K562 (cell line): ENCODE data around the gene RCOR2. TPM values are rescaled to one million over a fixed set of nuclear protein-coding genes. Genes with fewer than 3 reads are reported as not detected.

ENCODE experiments used
- CBFB ChIP-seq: sonication (generic); formaldehyde crosslinking; IDR thresholded peaks from 2 replicates; pipeline ENCODE4 v1.4.0; 2020; ENCODE audit warnings: mild to moderate bottlenecking, missing genetic modification reagents
- NCOR1 ChIP-seq: fragments of 450-650 bp; IDR thresholded peaks from 2 replicates; pipeline ENCODE4 v1.6.1; 2016; ENCODE audit warnings: mild to moderate bottlenecking, moderate library complexity
- NR2C2 ChIP-seq, 2 experiments: fragments of 200-800 bp in 1 of 2; sonication (Bioruptor generic) in 1 of 2; sonication (generic) in 1 of 2; formaldehyde crosslinking in 1 of 2; IDR thresholded peaks; 2 replicates each; pipeline versions ENCODE4 v1.6.1 to v1.8.0; 2016 to 2022; ENCODE audit warnings: mild to moderate bottlenecking in 1 of 2, missing compliant biosample characterization in 1 of 2, missing genetic modification characterization in 1 of 2, missing genetic modification reagents in 1 of 2
- PRDM10 ChIP-seq: fragments of 450-650 bp; IDR thresholded peaks from 2 replicates; pipeline ENCODE4 v1.6.1; 2018; ENCODE audit not compliant: partially characterized antibody
- RAD21 ChIP-seq, 2 experiments: fragments of 250-450 bp in 1 of 2; fragments of 450-650 bp in 1 of 2; sonication (Bioruptor Pico) in 1 of 2; formaldehyde crosslinking in 1 of 2; IDR thresholded peaks in 1 of 2; conservative IDR thresholded peaks in 1 of 2; 2 replicates each; pipeline versions ENCODE4 v1.4.0 to v1.8.0; 2020 to 2022; ENCODE audit warnings: mild to moderate bottlenecking in 2 of 2, moderate library complexity in 1 of 2
- SMC3 ChIP-seq: conservative IDR thresholded peaks from 2 replicates; pipeline ENCODE4 v1.6.1; 2011; ENCODE audit warnings: low read depth, low read length, improper control_type of control experiment; ENCODE audit not compliant: insufficient read depth
- TEAD1 ChIP-seq, 2 experiments: fragments of 450-650 bp in 1 of 2; sonication (generic) in 1 of 2; formaldehyde crosslinking; IDR thresholded peaks; 2 replicates each; pipeline versions ENCODE4 v1.4.0 to v1.8.0; 2020 to 2022; ENCODE audit warnings: mild to moderate bottlenecking in 2 of 2, missing genetic modification reagents in 1 of 2
- polyA plus RNA-seq, 8 experiments: library from polyadenylated mRNA; depleted of rRNA in 4 of 8; stranded (reverse) in 5 of 8; unstranded in 3 of 8; fragments of >200 nt; fragmentation: Nextera tagmentation in 2 of 8; fragmentation: Illumina TruSeq in 1 of 8; extraction: Ambion mirVana in 2 of 8; extraction: Trizol in 1 of 8; gene quantifications; 2 replicates each; pipeline versions ENCODE4 v1.2.1 to v1.2.3, GENCODE V29; 2011 to 2014; ENCODE audit warnings: inconsistent platforms in 1 of 8, missing spikeins in 1 of 8
- total RNA-seq, 7 experiments: library from RNA; depleted of rRNA in 6 of 7; stranded (reverse); fragments of >200 nt in 6 of 7; fragmentation: Illumina TruSeq in 2 of 7; extraction: Trizol in 2 of 7; gene quantifications; 2 replicates each; pipeline versions ENCODE4 v1.2.1 to v1.2.3, GENCODE V29; 2011 to 2021; ENCODE audit warnings: low replicate concordance in 1 of 7

The RCOR2 gene
- total and polyA plus RNA-seq, 9 of the 15 experiments (the other 6 are each of a cell fraction or from before 2014, with no cell fraction given): 0.04 to 6.5 (median 2.5) TPM; not detected in 1

- peak; percentile 15 for TF ChIP-seq PRDM10
- peak; percentile 72 to 79 for TF ChIP-seq RAD21 (CRISPR knock-in tag; conservative IDR thresholded peaks at IDR 0.05 in 1 of 2, IDR thresholded peaks at IDR 0.05 in 1 of 2)
- TF ChIP-seq TEAD1 (CRISPR knock-in tag; IDR thresholded peaks at IDR 0.05): peak in 1 of 2 experiments; percentile 69; a peak in 1 of 4 replicates
- peak; percentile 17; the same call in 1 of the 2 replicates for TF ChIP-seq NR2C2 (CRISPR knock-in tag; IDR thresholded peaks at IDR 0.05)
- 0 out of 2 replicates have a peak, but pooled peaks have one; percentile 40 for TF ChIP-seq NR2C2 (tag; IDR thresholded peaks at IDR 0.05)
- peak; percentile 84 for TF ChIP-seq SMC3
- 0 out of 2 replicates have a peak, but pooled peaks have one; percentile 19 for TF ChIP-seq CBFB (CRISPR knock-in tag)
- TF ChIP-seq NCOR1: no peak
Observed at GRCh38 chr11:63945477-63946163, 28.7 kb upstream of the RCOR2 start (continued).
